K562 (cell line): ENCODE results near the gene ETS1. TPM values are rescaled to one million over a fixed set of nuclear protein-coding genes. Genes with fewer than 3 reads are reported as not detected.

Source experiments
- ATAC-seq: fragments of 200-7000 bp; cut with Tn5 transposase; 3 replicates; pipeline ENCODE4 v1.9.1; 2020; ENCODE audit warnings: moderate library complexity
- BruUV-seq: library from RNA; stranded (reverse); fragments of 400-500 nt; replicated peaks from 2 replicates; lab custom pipeline; 2021; lab: Mats Ljungman, UMichigan
- CTCF ChIA-PET: fragments of 300-600 bp; formaldehyde crosslinking; extraction: SDS; loops from one replicate; lab custom pipeline; 2021; ENCODE audit warnings: low intra/inter-chr PET ratio; lab: Yijun Ruan, JAX
- POLR2A ChIA-PET: fragments of 300-600, 350-650 bp; sonication (Branson Sonifier 250); formaldehyde crosslinking; extraction: SDS; loops from one replicate; lab custom pipeline; 2021; ENCODE audit warnings: antibody characterized with exemption, inconsistent platforms; lab: Yijun Ruan, JAX
- DNase-seq, 4 experiments: peaks; one replicate each; pipeline versions ENCODE4 v3.0.0 to v3.0.0-alpha.2; 2011 to 2018; ENCODE audit warnings: low spot score in 3 of 4, mixed read lengths in 3 of 4; ENCODE audit errors: extremely low read depth in 1 of 4
- FAIRE-seq: peaks from 2 replicates; lab custom pipeline; 2011; peaks lifted over from hg19 to GRCh38; lab: Jason Lieb, UNC
- H2AFZ ChIP-seq: 2 replicates; pipeline ENCODE4 v1.6.0; 2011; ENCODE audit warnings: low read depth, low read length, control low read depth, inconsistent platforms
- H3K27ac ChIP-seq: fragments of 200-600 bp; 3 replicates; pipeline ENCODE4 v1.8.0; 2011; ENCODE audit warnings: low read depth, mild to moderate bottlenecking, control low read depth, inconsistent platforms, low read length, moderate library complexity, mixed read lengths; ENCODE audit errors: extremely low read depth
- H3K27me3 ChIP-seq, 2 experiments: fragments of 300-600 bp in 1 of 2; 2 replicates in 1 of 2; 3 replicates in 1 of 2; pipeline versions ENCODE4 v1.6.0 to v1.8.0; 2011; ENCODE audit warnings: inconsistent platforms in 2 of 2, low read length in 2 of 2, mild to moderate bottlenecking in 1 of 2, mixed read lengths in 1 of 2, moderate library complexity in 1 of 2; ENCODE audit not compliant: control insufficient read depth in 2 of 2, insufficient read depth in 2 of 2
- H3K36me3 ChIP-seq: fragments of 300-600 bp; 3 replicates; pipeline ENCODE4 v1.8.0; 2011; ENCODE audit warnings: mild to moderate bottlenecking, low read length, inconsistent platforms; ENCODE audit not compliant: control insufficient read depth, insufficient read depth
- H3K4me1 ChIP-seq, 2 experiments: fragments of 200-600 bp in 1 of 2; replicated peaks in 1 of 2; 2 replicates in 1 of 2; 3 replicates in 1 of 2; pipeline versions ENCODE4 v1.5.1 to v1.8.0; 2011; ENCODE audit warnings: inconsistent platforms in 2 of 2, low read length in 2 of 2, mild to moderate bottlenecking in 1 of 2, mixed read lengths in 1 of 2, moderate library complexity in 1 of 2; ENCODE audit not compliant: control insufficient read depth in 2 of 2, insufficient read depth in 2 of 2
- H3K4me2 ChIP-seq: 2 replicates; pipeline ENCODE4 v1.6.1; 2011; ENCODE audit warnings: low read length, control low read depth, inconsistent platforms, mixed read lengths; ENCODE audit not compliant: insufficient read depth
- H3K4me3 ChIP-seq: fragments of 200-600 bp; sonication (generic), shearing (Covaris generic); 2 replicates; pipeline ENCODE4 v1.5.1; 2016; ENCODE audit warnings: control low read depth, inconsistent platforms
- H3K79me2 ChIP-seq: fragments of 200-600 bp; 3 replicates; pipeline ENCODE4 v1.8.0; 2011; ENCODE audit warnings: low read length, inconsistent platforms; ENCODE audit not compliant: control insufficient read depth, insufficient read depth
- H3K9ac ChIP-seq, 2 experiments: 2 replicates each; pipeline versions ENCODE4 v1.6.0 to v1.6.1; 2011; ENCODE audit warnings: low read depth in 2 of 2, low read length in 2 of 2, control low read depth in 1 of 2, inconsistent platforms in 1 of 2, mild to moderate bottlenecking in 1 of 2, mixed read lengths in 1 of 2; ENCODE audit not compliant: insufficient read depth in 1 of 2
- H3K9me1 ChIP-seq: one replicate; pipeline ENCODE4 v1.6.0; 2011; ENCODE audit warnings: inconsistent platforms, mild to moderate bottlenecking, low read length, moderate library complexity; ENCODE audit not compliant: control insufficient read depth, insufficient read depth
- H3K9me3 ChIP-seq: replicated peaks from 2 replicates; pipeline ENCODE4 v1.5.1; 2011; ENCODE audit warnings: low read depth, low read length, inconsistent platforms; ENCODE audit not compliant: control insufficient read depth, insufficient read depth
- H4K20me1 ChIP-seq: replicated peaks from 2 replicates; pipeline ENCODE4 v1.6.1; 2011; ENCODE audit warnings: low read length, inconsistent platforms, mixed read lengths; ENCODE audit not compliant: control insufficient read depth, insufficient read depth
- EWSR1 ChIP-seq: fragments of 450-650 bp; IDR thresholded peaks from 2 replicates; pipeline ENCODE4 v1.6.1; 2018; ENCODE audit warnings: borderline replicate concordance, mild to moderate bottlenecking, low read depth, moderate library complexity; ENCODE audit not compliant: partially characterized antibody
- LEF1 ChIP-seq: fragments of 450-650 bp; IDR thresholded peaks from 2 replicates; pipeline ENCODE4 v1.6.1; 2016; ENCODE audit warnings: mild to moderate bottlenecking
- MTA1 ChIP-seq: fragments of 450-650 bp; IDR thresholded peaks from 2 replicates; pipeline ENCODE4 v1.6.1; 2017; ENCODE audit warnings: borderline replicate concordance
- NONO ChIP-seq, 2 experiments: fragments of 200-400 bp in 1 of 2; fragments of 450-650 bp in 1 of 2; formaldehyde crosslinking in 1 of 2; IDR thresholded peaks; 2 replicates each; pipeline ENCODE4 v1.6.1; 2017; ENCODE audit warnings: low read depth in 2 of 2, mild to moderate bottlenecking in 2 of 2, moderate library complexity in 2 of 2, low read length in 1 of 2
- POLR3A ChIP-seq: IDR thresholded peaks from 2 replicates; pipeline ENCODE4 v1.6.1; 2011; ENCODE audit warnings: borderline replicate concordance, mild to moderate bottlenecking, moderate library complexity; ENCODE audit not compliant: insufficient read length, insufficient read depth; ENCODE audit errors: extremely low read depth
- ZNF592 ChIP-seq: fragments of 450-650 bp; IDR thresholded peaks from 2 replicates; pipeline ENCODE4 v1.6.1; 2017; ENCODE audit warnings: antibody characterized with exemption, mild to moderate bottlenecking
- WGBS: fragments of 100-300 bp; shearing (Covaris generic); methylation state at CpG from one replicate; pipeline ENCODE4 v1.1.6; 2016; ENCODE audit warnings: low coverage, mixed read lengths; ENCODE audit not compliant: insufficient coverage; ENCODE audit errors: missing lambda C conversion rate; 5-methylcytosine and 5-hydroxymethylcytosine counted together
- in situ Hi-C: fragments of 300-500 bp; cut with MboI; formaldehyde crosslinking; loops from 4 replicates; pipeline ENCODE4 v1.15.0; 2018; ENCODE audit warnings: inconsistent platforms, mixed read lengths
- intact Hi-C: fragments of 100-400 bp; cut with micrococcal nuclease; formaldehyde crosslinking; loops from 2 replicates; pipeline ENCODE4 v1.14.2; 2022
- polyA plus RNA-seq, 8 experiments: library from polyadenylated mRNA; depleted of rRNA in 4 of 8; stranded (reverse) in 5 of 8; unstranded in 3 of 8; fragments of >200 nt; fragmentation: Nextera tagmentation in 2 of 8; fragmentation: Illumina TruSeq in 1 of 8; extraction: Ambion mirVana in 2 of 8; extraction: Trizol in 1 of 8; gene quantifications; 2 replicates each; pipeline versions ENCODE4 v1.2.1 to v1.2.3, GENCODE V29; 2011 to 2014; ENCODE audit warnings: inconsistent platforms in 1 of 8, missing spikeins in 1 of 8
- total RNA-seq, 7 experiments: library from RNA; depleted of rRNA in 6 of 7; stranded (reverse); fragments of >200 nt in 6 of 7; fragmentation: Illumina TruSeq in 2 of 7; extraction: Trizol in 2 of 7; gene quantifications; 2 replicates each; pipeline versions ENCODE4 v1.2.1 to v1.2.3, GENCODE V29; 2011 to 2021; ENCODE audit warnings: low replicate concordance in 1 of 7

The ETS1 gene
- total and polyA plus RNA-seq, 9 of the 15 experiments (the other 6 are each of a cell fraction or from before 2014, with no cell fraction given) = 0.04 to 1.4 (median 0.23) TPM

GRCh38 chr11:128570632-128571031, 16.7 kb downstream of the ETS1 start:
- no peak for TF ChIP-seq ZNF592
- TF ChIP-seq LEF1 = no peak
- no peak for TF ChIP-seq EWSR1
- no peak for TF ChIP-seq POLR3A
- no peak for TF ChIP-seq MTA1
- no peak for TF ChIP-seq NONO (IDR thresholded peaks at IDR 0.05; ENCODE audit: low read depth in 2 of 2, low read length in 1 of 2)
- Histone ChIP-seq H2AFZ (no peak overlapping the region), H3K9me1 (no peaks in the 10 kb centered on the region), H3K27me3 (no peaks in the 10 kb centered on the region; a peak in 1 of 5 replicates), H3K4me2 (no peak overlapping the region), H3K9ac (no peak overlapping the region), H3K79me2 (no peaks in the 10 kb centered on the region), H3K9me3 (no peaks in the 10 kb centered on the region), H3K27ac (no peak overlapping the region), H3K4me1 (no peaks in the 10 kb centered on the region), H3K36me3 (no peaks in the 10 kb centered on the region), H3K4me3 (no peak overlapping the region), H4K20me1 (no peaks in the 10 kb centered on the region; the same call in 1 of the 2 replicates)
- WGBS = 2% methylated on average over 7 of the region's 7 CpGs
- no TSS peak for BruUV-seq
- in situ Hi-C loops (no loop called here), intact Hi-C loops (no loop called here)
- FAIRE-seq = no peak
- CTCF ChIA-PET = no interaction called here
- no peak for ATAC-seq
- no peak for DNase-seq
- POLR2A ChIA-PET = no interaction called here
